Measurements from ENCODE around the gene C2orf78.

DNA sequence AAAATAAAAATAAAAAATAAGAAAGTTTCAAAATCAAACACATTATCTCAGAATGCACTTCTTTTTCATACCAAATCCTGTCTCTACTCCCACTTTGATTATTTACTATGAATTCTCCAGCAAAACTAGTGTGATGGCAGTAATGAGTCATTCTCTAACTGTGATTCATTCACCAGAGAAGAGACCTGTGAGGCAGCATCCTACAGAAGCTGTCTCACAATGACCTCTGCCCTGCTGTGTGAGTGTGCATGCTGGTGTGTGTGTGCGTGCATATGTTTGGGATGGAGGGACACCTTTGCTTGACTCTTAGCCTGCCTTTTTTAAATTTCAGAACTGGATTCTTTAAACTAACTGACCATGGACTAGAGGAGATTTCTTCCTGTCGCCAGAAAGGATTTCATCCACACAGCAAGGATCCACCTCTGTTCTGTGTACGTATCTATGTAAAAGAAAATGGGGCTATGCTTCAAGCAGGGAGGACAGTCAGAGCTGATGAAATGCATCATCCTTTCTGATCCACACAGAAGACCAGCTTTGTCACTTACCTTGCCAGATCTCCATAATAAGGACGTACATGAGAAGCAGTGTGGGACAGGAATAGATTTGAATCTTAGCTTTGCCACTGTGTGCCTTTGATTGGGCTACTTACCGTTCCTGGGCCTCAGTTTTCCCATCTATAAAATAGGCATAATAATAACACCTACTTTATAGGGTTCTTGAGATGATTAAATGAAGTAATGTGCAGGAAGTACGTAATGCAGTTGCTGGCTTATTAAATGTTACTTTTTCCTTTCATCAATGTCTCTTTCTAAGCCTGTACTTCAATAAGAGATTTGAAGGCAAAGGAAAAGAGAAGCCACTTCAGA lies 76.0 kb downstream of the C2orf78 start:
- TF ChIP-seq, protein P1, sequence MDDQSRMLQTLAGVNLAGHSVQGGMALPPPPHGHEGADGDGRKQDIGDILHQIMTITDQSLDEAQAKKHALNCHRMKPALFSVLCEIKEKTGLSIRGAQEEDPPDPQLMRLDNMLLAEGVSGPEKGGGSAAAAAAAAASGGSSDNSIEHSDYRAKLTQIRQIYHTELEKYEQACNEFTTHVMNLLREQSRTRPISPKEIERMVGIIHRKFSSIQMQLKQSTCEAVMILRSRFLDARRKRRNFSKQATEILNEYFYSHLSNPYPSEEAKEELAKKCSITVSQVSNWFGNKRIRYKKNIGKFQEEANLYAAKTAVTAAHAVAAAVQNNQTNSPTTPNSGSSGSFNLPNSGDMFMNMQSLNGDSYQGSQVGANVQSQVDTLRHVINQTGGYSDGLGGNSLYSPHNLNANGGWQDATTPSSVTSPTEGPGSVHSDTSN (IDR thresholded peaks at IDR 0.05): 0 out of 2 replicates have a peak, but pooled peaks have one; percentile 5
- TF ChIP-seq FOXJ3 (CRISPR knock-in tag; IDR thresholded peaks at IDR 0.05) (no peak), FOXM1 (IDR thresholded peaks at IDR 0.05; ENCODE audit: low read depth) (no peak), POLR2AphosphoS5 (IDR thresholded peaks at IDR 0.05; ENCODE audit: low read depth, low read length) (no peak), YY1 (IDR thresholded peaks at IDR 0.05; ENCODE audit: low read depth) (no peak), RFX5 (IDR thresholded peaks at IDR 0.05; ENCODE audit: low read length) (no peak), RAD21 (IDR thresholded peaks at IDR 0.05; ENCODE audit: low read length) (no peak), EZH2phosphoT487 (IDR thresholded peaks at IDR 0.05; ENCODE audit: borderline replicate concordance, low read depth) (no peak), SMC3 (IDR thresholded peaks at IDR 0.05; ENCODE audit: low read depth, low read length) (no peak), RCOR1 (IDR thresholded peaks at IDR 0.05; ENCODE audit: low read length) (no peak)
- TF ChIP-seq, protein P2, sequence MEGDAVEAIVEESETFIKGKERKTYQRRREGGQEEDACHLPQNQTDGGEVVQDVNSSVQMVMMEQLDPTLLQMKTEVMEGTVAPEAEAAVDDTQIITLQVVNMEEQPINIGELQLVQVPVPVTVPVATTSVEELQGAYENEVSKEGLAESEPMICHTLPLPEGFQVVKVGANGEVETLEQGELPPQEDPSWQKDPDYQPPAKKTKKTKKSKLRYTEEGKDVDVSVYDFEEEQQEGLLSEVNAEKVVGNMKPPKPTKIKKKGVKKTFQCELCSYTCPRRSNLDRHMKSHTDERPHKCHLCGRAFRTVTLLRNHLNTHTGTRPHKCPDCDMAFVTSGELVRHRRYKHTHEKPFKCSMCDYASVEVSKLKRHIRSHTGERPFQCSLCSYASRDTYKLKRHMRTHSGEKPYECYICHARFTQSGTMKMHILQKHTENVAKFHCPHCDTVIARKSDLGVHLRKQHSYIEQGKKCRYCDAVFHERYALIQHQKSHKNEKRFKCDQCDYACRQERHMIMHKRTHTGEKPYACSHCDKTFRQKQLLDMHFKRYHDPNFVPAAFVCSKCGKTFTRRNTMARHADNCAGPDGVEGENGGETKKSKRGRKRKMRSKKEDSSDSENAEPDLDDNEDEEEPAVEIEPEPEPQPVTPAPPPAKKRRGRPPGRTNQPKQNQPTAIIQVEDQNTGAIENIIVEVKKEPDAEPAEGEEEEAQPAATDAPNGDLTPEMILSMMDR (IDR thresholded peaks at IDR 0.05): no peak
- TF ChIP-seq, protein P3, sequence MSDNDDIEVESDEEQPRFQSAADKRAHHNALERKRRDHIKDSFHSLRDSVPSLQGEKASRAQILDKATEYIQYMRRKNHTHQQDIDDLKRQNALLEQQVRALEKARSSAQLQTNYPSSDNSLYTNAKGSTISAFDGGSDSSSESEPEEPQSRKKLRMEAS (IDR thresholded peaks at IDR 0.05; ENCODE audit: low read depth): peak; percentile 41; the same call in 1 of the 2 replicates
- TF ChIP-seq, protein P4, sequence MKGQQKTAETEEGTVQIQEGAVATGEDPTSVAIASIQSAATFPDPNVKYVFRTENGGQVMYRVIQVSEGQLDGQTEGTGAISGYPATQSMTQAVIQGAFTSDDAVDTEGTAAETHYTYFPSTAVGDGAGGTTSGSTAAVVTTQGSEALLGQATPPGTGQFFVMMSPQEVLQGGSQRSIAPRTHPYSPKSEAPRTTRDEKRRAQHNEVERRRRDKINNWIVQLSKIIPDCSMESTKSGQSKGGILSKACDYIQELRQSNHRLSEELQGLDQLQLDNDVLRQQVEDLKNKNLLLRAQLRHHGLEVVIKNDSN (IDR thresholded peaks at IDR 0.05; ENCODE audit: borderline replicate concordance, low read depth): no peak
